OCI-LY3 (cell line): ENCODE data around the gene LYRM7.

Source experiments
- H2AFZ ChIP-seq: fragments of 200-600, 300-600 bp; shearing (Covaris generic); 2 replicates; pipeline ENCODE4 v1.6.0; 2014; ENCODE audit warnings: antibody characterized with exemption, low read depth, low read length
- H3K27ac ChIP-seq: fragments of 200-600, 300-600 bp; sonication (generic); 2 replicates; pipeline ENCODE4 v1.5.1; 2014; ENCODE audit warnings: mild to moderate bottlenecking, low read length, moderate library complexity, mixed read lengths
- H3K27me3 ChIP-seq: fragments of 200-600, 300-600 bp; sonication (generic); 2 replicates; pipeline ENCODE4 v1.6.1; 2014; ENCODE audit warnings: low read depth, low read length, mixed read lengths
- H3K36me3 ChIP-seq: fragments of 200-600, 300-600 bp; sonication (generic); replicated peaks from 2 replicates; pipeline ENCODE3; 2014; ENCODE audit warnings: low read depth, low read length, mixed read lengths
- H3K4me1 ChIP-seq: fragments of 300-600, 200-600 bp; sonication (generic); 2 replicates; pipeline ENCODE4 v1.6.1; 2014; ENCODE audit warnings: low read length, mixed read lengths
- H3K4me2 ChIP-seq: fragments of 200-600, 300-600 bp; sonication (generic); 2 replicates; pipeline ENCODE4 v1.6.1; 2014; ENCODE audit warnings: low read length, mixed read lengths
- H3K4me3 ChIP-seq: fragments of 300-600, 200-600 bp; sonication (generic); 2 replicates; pipeline ENCODE4 v1.5.1; 2014; ENCODE audit warnings: antibody characterized with exemption, mild to moderate bottlenecking, low read length, moderate library complexity
- H3K79me2 ChIP-seq: fragments of 300-600, 200-600 bp; shearing (Covaris generic); 2 replicates; pipeline ENCODE4 v1.6.1; 2014; ENCODE audit warnings: mild to moderate bottlenecking, low read length, mixed read lengths
- H3K9ac ChIP-seq: fragments of 300-600, 200-600 bp; shearing (Covaris generic); 2 replicates; pipeline ENCODE4 v1.6.0; 2014; ENCODE audit warnings: mild to moderate bottlenecking, low read length, moderate library complexity
- H3K9me3 ChIP-seq: fragments of 200-600, 300-600 bp; shearing (Covaris generic); 2 replicates; pipeline ENCODE4 v1.6.1; 2014; ENCODE audit warnings: low read length, mixed read lengths; ENCODE audit not compliant: insufficient read depth
- H4K20me1 ChIP-seq: fragments of 200-600, 300-600 bp; sonication (generic); 2 replicates; pipeline ENCODE4 v1.6.1; 2016; ENCODE audit warnings: low read length, mixed read lengths; ENCODE audit not compliant: insufficient read depth
- CTCF ChIP-seq: fragments of 200-600, 300-600 bp; sonication (generic); IDR thresholded peaks from 2 replicates; pipeline ENCODE4 v1.5.1; 2014; ENCODE audit warnings: antibody characterized with exemption, low read length, low read depth
- EZH2phosphoT487 ChIP-seq: fragments of 200-600 bp; shearing (Covaris generic); IDR thresholded peaks from 2 replicates; pipeline ENCODE4 v1.6.1; 2018; ENCODE audit warnings: antibody characterized with exemption, mixed run types, low read depth

Gene LYRM7

GRCh38 chr5:131180407-131180806, 9.7 kb downstream of the LYRM7 start:
- Histone ChIP-seq H3K4me1 (no peaks in the 10 kb centered on the region), H3K36me3 (no peaks in the 10 kb centered on the region), H3K4me3 (no peak overlapping the region), H3K4me2 (no peak overlapping the region), H2AFZ (no peak overlapping the region), H3K27ac (no peak overlapping the region), H3K27me3 (no peaks in the 10 kb centered on the region), H3K9ac (no peak overlapping the region), H4K20me1 (no peaks in the 10 kb centered on the region), H3K9me3 (no peaks in the 10 kb centered on the region), H3K79me2 (peaks cover 5% of the 10 kb centered on the region; the same call in 1 of the 2 replicates)
- TF ChIP-seq CTCF (no peak), EZH2phosphoT487 (no peak)

GRCh38 chr5:131182839-131183238, 12.1 kb downstream of the LYRM7 start:
- H3K4me3 ChIP-seq = no peak overlapping the region
- TF ChIP-seq EZH2phosphoT487 (no peak), CTCF (no peak)
- no peak overlapping the region for H3K27ac ChIP-seq
- no peak overlapping the region for H2AFZ ChIP-seq
- no peaks in the 10 kb centered on the region for H3K79me2 ChIP-seq
- no peaks in the 10 kb centered on the region for H3K9me3 ChIP-seq
- H3K36me3 ChIP-seq = no peaks in the 10 kb centered on the region
- H3K4me2 ChIP-seq = no peak overlapping the region
- H3K4me1 ChIP-seq = no peaks in the 10 kb centered on the region
- H3K27me3 ChIP-seq = no peaks in the 10 kb centered on the region
- no peaks in the 10 kb centered on the region for H4K20me1 ChIP-seq
- H3K9ac ChIP-seq = no peak overlapping the region

GRCh38 chr5:131185523-131186104, 14.9 kb downstream of the LYRM7 start:
- Histone ChIP-seq H3K4me3 (no peak overlapping the region), H3K36me3 (no peaks in the 10 kb centered on the region), H3K9ac (no peak overlapping the region), H3K9me3 (no peaks in the 10 kb centered on the region), H2AFZ (no peak overlapping the region), H4K20me1 (no peaks in the 10 kb centered on the region), H3K4me2 (no peak overlapping the region), H3K27ac (no peak overlapping the region), H3K27me3 (no peaks in the 10 kb centered on the region), H3K4me1 (no peaks in the 10 kb centered on the region), H3K79me2 (no peaks in the 10 kb centered on the region)
- TF ChIP-seq CTCF = no peak
- no peak for TF ChIP-seq EZH2phosphoT487

- H3K4me2 ChIP-seq = no peak overlapping the region
- no peak overlapping the region for H3K27ac ChIP-seq
- no peaks in the 10 kb centered on the region for H3K9me3 ChIP-seq
- no peaks in the 10 kb centered on the region for H4K20me1 ChIP-seq
- H2AFZ ChIP-seq = no peak overlapping the region
- H3K9ac ChIP-seq = no peak overlapping the region
- H3K79me2 ChIP-seq = no peaks in the 10 kb centered on the region
- no peak for TF ChIP-seq EZH2phosphoT487
- no peak for TF ChIP-seq CTCF
- H3K4me3 ChIP-seq = no peak overlapping the region
- no peaks in the 10 kb centered on the region for H3K36me3 ChIP-seq
- H3K4me1 ChIP-seq = no peaks in the 10 kb centered on the region
- no peaks in the 10 kb centered on the region for H3K27me3 ChIP-seq
Observed at GRCh38 chr5:131186561-131187256, 16.0 kb downstream of the LYRM7 start.
